ENCODE measurements around the gene EGR4.

Gene EGR4

GRCh38 chr2:73290049-73290839 is 3.1 kb downstream of the EGR4 start:
- no peak for DNase-seq (ENCODE audit: low read depth in 2 of 3, low spot score in 2 of 3)

- no peak for DNase-seq (ENCODE audit: low read depth in 2 of 3, low spot score in 2 of 3)
These were observed 4.0 kb downstream of the EGR4 start for GRCh38 chr2:73289304-73289703.

GRCh38 chr2:73286134-73286655 is 7.2 kb downstream of the EGR4 start:
- DNase-seq (ENCODE audit: low read depth in 2 of 3, low spot score in 2 of 3) = no peak

GRCh38 chr2:73285159-73285739 is 8.1 kb downstream of the EGR4 start:
- no peak for DNase-seq (ENCODE audit: low read depth in 2 of 3, low spot score in 2 of 3)

- peak; percentile 54 to 64 (median 60) for DNase-seq (ENCODE audit: low read depth in 2 of 3, low spot score in 2 of 3)
These were observed 8.8 kb downstream of the EGR4 start, which contains the start of gene FBXO41 for GRCh38 chr2:73284296-73285158. Gene FBXO41 (minus strand): TSS chr2:73284478. CDS start chr2:73269630, 14,848 bp downstream.

- DNase-seq (ENCODE audit: low read depth in 2 of 3, low spot score in 2 of 3) = peak in 1 of 3 experiments; percentile 9
These were observed 9.6 kb downstream of the EGR4 start for GRCh38 chr2:73283545-73284295.

- no peak for DNase-seq (ENCODE audit: low read depth in 2 of 3, low spot score in 2 of 3)
These were observed 10.3 kb downstream of the EGR4 start for GRCh38 chr2:73282924-73283544.

GRCh38 chr2:73281244-73281643 is 12.1 kb downstream of the EGR4 start:
- no peak for DNase-seq (ENCODE audit: low read depth in 2 of 3, low spot score in 2 of 3)

- DNase-seq (ENCODE audit: low read depth in 2 of 3, low spot score in 2 of 3) = no peak
These were observed 13.5 kb downstream of the EGR4 start for GRCh38 chr2:73279852-73280251.

GRCh38 chr2:73272270-73272669 is 21.1 kb downstream of the EGR4 start:
- no peak for DNase-seq (ENCODE audit: low read depth in 2 of 3, low spot score in 2 of 3)

GRCh38 chr2:73269686-73270465 is 23.5 kb downstream of the EGR4 start:
- no peak for DNase-seq (ENCODE audit: low read depth in 2 of 3, low spot score in 2 of 3)

- peak; percentile 42 to 46 (median 42) for DNase-seq (ENCODE audit: low read depth in 2 of 3, low spot score in 2 of 3)
These were observed 24.3 kb downstream of the EGR4 start for GRCh38 chr2:73268830-73269685.

GRCh38 chr2:73268366-73268829 is 24.9 kb downstream of the EGR4 start:
- DNase-seq (ENCODE audit: low read depth in 2 of 3, low spot score in 2 of 3) = no peak

GRCh38 chr2:73267008-73267407 is 26.3 kb downstream of the EGR4 start:
- no peak for DNase-seq (ENCODE audit: low read depth in 2 of 3, low spot score in 2 of 3)

GRCh38 chr2:73266061-73266901 is 27.1 kb downstream of the EGR4 start:
- DNase-seq (ENCODE audit: low read depth in 2 of 3, low spot score in 2 of 3) = no peak

- DNase-seq (ENCODE audit: low read depth in 2 of 3, low spot score in 2 of 3) = no peak
These were observed 27.9 kb downstream of the EGR4 start for GRCh38 chr2:73265298-73266060.

- no peak for DNase-seq (ENCODE audit: low read depth in 2 of 3, low spot score in 2 of 3)
These were observed 28.6 kb downstream of the EGR4 start for GRCh38 chr2:73264783-73265182.
